Ovary (tissue), 9 donors: Measurements from ENCODE around the gene RTN3. TPM values are rescaled to one million over a fixed set of nuclear protein-coding genes. Genes with fewer than 3 reads are reported as not detected.

Experiments
- DNase-seq, 5 donors: peaks; one replicate each; pipeline ENCODE4 v3.0.0-alpha.2; 2019 to 2020
- H3K27ac ChIP-seq, 2 donors: fragments of 200-600 bp; one replicate each; pipeline versions ENCODE4 v1.5.1 to v1.8.0; 2019 to 2022
- H3K27me3 ChIP-seq: fragments of 200-600 bp; one replicate; pipeline ENCODE4 v1.8.0; 2022
- H3K36me3 ChIP-seq: fragments of 200-600 bp; sonication (generic); one replicate; pipeline ENCODE4 v1.5.1; 2019
- H3K4me1 ChIP-seq: one replicate; pipeline ENCODE4 v1.8.1; 2013; ENCODE audit warnings: mild to moderate bottlenecking, moderate library complexity; ENCODE audit not compliant: insufficient read depth
- H3K4me3 ChIP-seq: fragments of 200-600 bp; sonication (generic); one replicate; pipeline ENCODE4 v1.5.1; 2017
- H3K9me3 ChIP-seq, 2 donors: fragments of 200-600 bp in 1 of 2; sonication (generic) in 1 of 2; one replicate each; pipeline versions ENCODE4 v1.5.1 to v1.8.1; 2013 to 2019; ENCODE audit warnings: mild to moderate bottlenecking in 1 of 2, moderate library complexity in 1 of 2
- EP300 ChIP-seq: sonication (generic); formaldehyde crosslinking; IDR thresholded peaks from one replicate; pipeline ENCODE4 v1.6.1; 2017; ENCODE audit warnings: antibody characterized with exemption
- POLR2A ChIP-seq: fragments of 450-650 bp; IDR thresholded peaks from one replicate; pipeline ENCODE4 v1.6.1; 2017; ENCODE audit warnings: antibody characterized with exemption, mild to moderate bottlenecking, moderate library complexity
- WGBS, 3 donors: extraction: QIAGEN DNeasy Blood & Tissue Kit in 1 of 3; methylation state at CpG; one replicate each; pipeline versions ENCODE4 v1.1.5 to v1.1.7; 2013 to 2017; 5-methylcytosine and 5-hydroxymethylcytosine counted together
- intact Hi-C, 4 donors: fragments of 100-400 bp; cut with DNase I; formaldehyde crosslinking; loops; one replicate each; pipeline versions ENCODE4 v1.11.0 to v1.15.1; 2022 to 2023
- polyA plus RNA-seq, 2 donors: library from polyadenylated mRNA; stranded (reverse); fragments of 200-250 nt in 1 of 2; fragments of 350-450 nt in 1 of 2; fragmentation: Illumina TruSeq in 1 of 2; extraction: RNeasy Lipid Tissue Mini Kit (QIAGEN cat#74804) in 1 of 2; gene quantifications; one replicate each; pipeline ENCODE4 v1.2.3, GENCODE V29; 2013 to 2014
- total RNA-seq, 7 donors: library from RNA; depleted of rRNA in 2 of 7; stranded (reverse); fragments of >200 nt in 2 of 7; fragmentation: NEBNext Ultra II Directional in 3 of 7; extraction: Animal tissue kit (Norgen Biotek cat#: 25700) in 3 of 7; gene quantifications; one replicate each; pipeline versions ENCODE4 v1.1.0 to v1.2.4, GENCODE V29; 2016 to 2023
- TF ChIP-seq, protein P1 (sequence below), 3 donors: fragments of 450-650 bp in 2 of 3; fragments of 200-600 bp in 1 of 3; IDR thresholded peaks; one replicate each; pipeline versions ENCODE4 v1.5.1 to v1.8.0; 2016 to 2022; ENCODE audit warnings: antibody characterized with exemption in 3 of 3, mild to moderate bottlenecking in 1 of 3
- donor health status: DM: no; HTN: no; CAD: no; lungs with moderate emphysema.
- donor health status: DM: no; HTN: no; CAD: no.
- donor health status: Bipolar disorder and iron deficiency.
- donor health status: DM: yes; HTN: yes; CAD: no.
- donor health status: DM: no; HTN: no; CAD: no.
- donor health status: DM: yes; HTN: yes; CAD: no.

Gene RTN3
- total and polyA plus RNA-seq, 9 donors: 49.5 to 142 (median 64.1) TPM

GRCh38 chr11:63745304-63746170 is 64.2 kb downstream of the RTN3 start:
- DNase-seq: no peak
- TF ChIP-seq POLR2A (no peak), EP300 (no peak)
- TF ChIP-seq, protein P1, sequence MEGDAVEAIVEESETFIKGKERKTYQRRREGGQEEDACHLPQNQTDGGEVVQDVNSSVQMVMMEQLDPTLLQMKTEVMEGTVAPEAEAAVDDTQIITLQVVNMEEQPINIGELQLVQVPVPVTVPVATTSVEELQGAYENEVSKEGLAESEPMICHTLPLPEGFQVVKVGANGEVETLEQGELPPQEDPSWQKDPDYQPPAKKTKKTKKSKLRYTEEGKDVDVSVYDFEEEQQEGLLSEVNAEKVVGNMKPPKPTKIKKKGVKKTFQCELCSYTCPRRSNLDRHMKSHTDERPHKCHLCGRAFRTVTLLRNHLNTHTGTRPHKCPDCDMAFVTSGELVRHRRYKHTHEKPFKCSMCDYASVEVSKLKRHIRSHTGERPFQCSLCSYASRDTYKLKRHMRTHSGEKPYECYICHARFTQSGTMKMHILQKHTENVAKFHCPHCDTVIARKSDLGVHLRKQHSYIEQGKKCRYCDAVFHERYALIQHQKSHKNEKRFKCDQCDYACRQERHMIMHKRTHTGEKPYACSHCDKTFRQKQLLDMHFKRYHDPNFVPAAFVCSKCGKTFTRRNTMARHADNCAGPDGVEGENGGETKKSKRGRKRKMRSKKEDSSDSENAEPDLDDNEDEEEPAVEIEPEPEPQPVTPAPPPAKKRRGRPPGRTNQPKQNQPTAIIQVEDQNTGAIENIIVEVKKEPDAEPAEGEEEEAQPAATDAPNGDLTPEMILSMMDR (IDR thresholded peaks at IDR 0.05): no peak
- Histone ChIP-seq H3K9me3 (no peaks in the 10 kb centered on the region), H3K4me3 (no peak overlapping the region), H3K27ac (no peak overlapping the region), H3K36me3 (no peaks in the 10 kb centered on the region), H3K4me1 (no peaks in the 10 kb centered on the region), H3K27me3 (no peaks in the 10 kb centered on the region)
- intact Hi-C loops: loop anchor here in 1 of 4 donors (10.0 kb wide), 1 partner anchor 271 kb away; no protein-coding TSS in a partner anchor
- 76 to 84% (median 78%) methylated on average over 13 of the region's 13 CpGs for WGBS, 3 donors

- intact Hi-C loops: loop anchor here in 1 of 4 donors (10.0 kb wide), 1 partner anchor 272 kb away; no protein-coding TSS in a partner anchor
- H3K9me3 ChIP-seq: no peaks in the 10 kb centered on the region
Measured at GRCh38 chr11:63747011-63747410, 65.7 kb downstream of the RTN3 start.

DNA sequence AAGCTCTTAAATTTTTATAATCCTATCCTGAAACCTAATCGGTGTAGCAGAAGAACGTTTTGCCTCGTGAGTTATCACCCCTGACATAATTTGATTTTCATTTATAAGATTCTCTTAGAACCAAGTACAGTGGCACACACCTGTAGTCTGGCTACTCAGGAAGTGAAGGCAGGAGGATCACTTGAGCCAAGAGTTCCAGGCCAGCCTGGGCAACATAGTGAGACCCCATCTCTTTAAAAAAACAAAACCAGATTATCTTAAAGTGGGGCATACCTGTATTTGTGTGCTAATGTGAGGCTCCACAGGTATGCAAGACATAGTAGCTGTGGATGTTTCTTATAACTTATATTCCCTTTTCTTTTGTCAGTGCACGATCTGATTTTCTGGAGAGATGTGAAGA is 68.3 kb downstream of the RTN3 start:
- H3K27me3 ChIP-seq: no peaks in the 10 kb centered on the region
- intact Hi-C loops: loop anchor here in 1 of 4 donors (10.0 kb wide), 1 partner anchor 275 kb away; no protein-coding TSS in a partner anchor
- 90 to 94% (median 93%) methylated on average over 4 of the region's 4 CpGs for WGBS, 3 donors
- H3K4me3 ChIP-seq: no peak overlapping the region
- H3K36me3 ChIP-seq: no peaks in the 10 kb centered on the region
- TF ChIP-seq POLR2A (no peak), EP300 (no peak)
- TF ChIP-seq, protein P1 (IDR thresholded peaks at IDR 0.05): no peak
- no peaks in the 10 kb centered on the region for H3K9me3 ChIP-seq
- H3K4me1 ChIP-seq: no peaks in the 10 kb centered on the region
- no peak for DNase-seq
- H3K27ac ChIP-seq: no peak overlapping the region

More at GRCh38 chr11:63747011-63747410, 65.7 kb downstream of the RTN3 start:
- H3K27ac ChIP-seq: no peak overlapping the region
- TF ChIP-seq EP300 (no peak), POLR2A (no peak)
- TF ChIP-seq, protein P1 (IDR thresholded peaks at IDR 0.05): no peak
- no peak overlapping the region for H3K4me3 ChIP-seq
- no peaks in the 10 kb centered on the region for H3K27me3 ChIP-seq
- H3K36me3 ChIP-seq: no peaks in the 10 kb centered on the region
- WGBS, 3 donors: 48 to 58% (median 53%) methylated on average over 3 of the region's 3 CpGs
- DNase-seq: no peak
- H3K4me1 ChIP-seq: no peaks in the 10 kb centered on the region

DNA sequence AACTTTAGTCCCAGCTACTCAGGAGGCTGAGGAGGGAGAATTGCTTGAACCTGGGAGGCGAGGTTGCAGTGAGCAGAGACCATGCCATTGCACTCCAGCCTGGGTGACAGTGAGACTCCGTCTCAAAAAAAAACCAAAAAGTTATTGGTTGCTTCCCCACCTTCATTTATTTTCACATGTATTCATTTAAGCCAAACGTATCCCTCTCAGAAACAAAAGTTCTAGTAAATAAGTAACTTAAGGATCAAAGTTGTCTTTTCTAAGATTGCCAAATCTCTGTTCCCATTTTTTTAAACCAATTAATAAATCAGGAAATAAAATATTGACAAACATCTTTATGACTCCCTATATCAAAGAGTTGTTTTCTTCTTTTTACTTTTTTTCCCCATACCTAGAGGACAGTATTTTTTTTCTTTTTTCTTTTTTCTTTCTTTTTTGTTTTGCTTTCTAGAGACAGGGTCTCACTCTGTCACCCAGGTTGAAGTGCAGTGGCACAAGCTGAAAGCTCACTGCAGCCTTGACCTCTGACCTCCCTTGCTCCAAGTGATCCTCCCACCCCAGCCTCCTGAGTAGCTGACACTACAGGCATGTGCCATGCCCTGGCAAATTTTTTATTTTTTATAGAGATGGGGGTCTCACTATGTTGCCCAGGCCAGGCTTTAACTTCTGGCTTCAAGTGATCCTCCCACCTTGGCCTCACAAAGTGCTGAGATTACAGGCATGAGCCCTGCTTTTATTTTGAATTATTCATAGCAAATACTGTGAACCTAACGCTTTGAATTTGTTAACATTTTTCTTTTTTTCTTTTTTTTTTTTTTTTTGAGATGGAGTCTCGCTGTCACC is 75.8 kb downstream of the RTN3 start:
- 80 to 91% (median 81%) methylated on average over 5 of the region's 5 CpGs for WGBS, 3 donors
- no peaks in the 10 kb centered on the region for H3K27me3 ChIP-seq
- no peak for DNase-seq
- intact Hi-C loops: no loop called here
- no peak overlapping the region for H3K27ac ChIP-seq
- H3K36me3 ChIP-seq: no peaks in the 10 kb centered on the region
- no peak overlapping the region for H3K4me3 ChIP-seq
- TF ChIP-seq POLR2A: no peak
- TF ChIP-seq EP300: no peak
- TF ChIP-seq, protein P1 (IDR thresholded peaks at IDR 0.05): no peak
- no peaks in the 10 kb centered on the region for H3K9me3 ChIP-seq
- no peaks in the 10 kb centered on the region for H3K4me1 ChIP-seq
